Keratinocyte (primary cell): ENCODE measurements around the gene HK1.

Experiments used
- EZH2 ChIP-seq: IDR thresholded peaks from one replicate; pipeline ENCODE4 v1.6.1; 2012; ENCODE audit warnings: inconsistent platforms, mild to moderate bottlenecking, low read length, moderate library complexity
- TF ChIP-seq, protein P1 (sequence below), 3 experiments: IDR thresholded peaks in 1 of 3; conservative IDR thresholded peaks in 1 of 3; optimal IDR thresholded peaks in 1 of 3; 2 replicates in 2 of 3; 3 replicates in 1 of 3; pipeline versions ENCODE3 to v1.5.1; 2011; ENCODE audit warnings: low read length in 3 of 3, mild to moderate bottlenecking in 3 of 3, moderate library complexity in 2 of 3, control low read depth in 1 of 3, inconsistent platforms in 1 of 3; ENCODE audit not compliant: insufficient read depth in 2 of 3; ENCODE audit errors: extremely low read depth in 1 of 3

DNA sequence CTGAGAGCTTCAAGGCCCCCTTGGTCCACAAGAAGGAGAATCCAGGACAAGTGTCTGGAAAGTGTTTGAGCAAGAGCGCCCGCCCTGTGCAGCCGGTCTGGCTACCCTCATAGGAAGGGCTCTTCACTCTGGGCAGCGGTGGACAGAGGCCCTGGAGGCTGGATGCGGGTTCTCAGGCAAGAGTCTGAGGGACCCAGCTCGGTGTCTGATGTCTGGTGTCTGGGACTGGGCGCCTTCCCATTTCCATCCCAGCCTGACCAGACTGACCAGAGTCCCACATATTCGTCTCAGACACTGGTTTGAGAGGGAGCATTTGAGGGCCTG is 59.8 kb downstream of the HK1 start:
- TF ChIP-seq, protein P1, sequence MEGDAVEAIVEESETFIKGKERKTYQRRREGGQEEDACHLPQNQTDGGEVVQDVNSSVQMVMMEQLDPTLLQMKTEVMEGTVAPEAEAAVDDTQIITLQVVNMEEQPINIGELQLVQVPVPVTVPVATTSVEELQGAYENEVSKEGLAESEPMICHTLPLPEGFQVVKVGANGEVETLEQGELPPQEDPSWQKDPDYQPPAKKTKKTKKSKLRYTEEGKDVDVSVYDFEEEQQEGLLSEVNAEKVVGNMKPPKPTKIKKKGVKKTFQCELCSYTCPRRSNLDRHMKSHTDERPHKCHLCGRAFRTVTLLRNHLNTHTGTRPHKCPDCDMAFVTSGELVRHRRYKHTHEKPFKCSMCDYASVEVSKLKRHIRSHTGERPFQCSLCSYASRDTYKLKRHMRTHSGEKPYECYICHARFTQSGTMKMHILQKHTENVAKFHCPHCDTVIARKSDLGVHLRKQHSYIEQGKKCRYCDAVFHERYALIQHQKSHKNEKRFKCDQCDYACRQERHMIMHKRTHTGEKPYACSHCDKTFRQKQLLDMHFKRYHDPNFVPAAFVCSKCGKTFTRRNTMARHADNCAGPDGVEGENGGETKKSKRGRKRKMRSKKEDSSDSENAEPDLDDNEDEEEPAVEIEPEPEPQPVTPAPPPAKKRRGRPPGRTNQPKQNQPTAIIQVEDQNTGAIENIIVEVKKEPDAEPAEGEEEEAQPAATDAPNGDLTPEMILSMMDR (optimal IDR thresholded peaks at IDR 0.05 in 1 of 3, IDR thresholded peaks at IDR 0.05 in 1 of 3, conservative IDR thresholded peaks at IDR 0.05 in 1 of 3; ENCODE audit: extremely low read depth in 1 of 3, insufficient read depth in 2 of 3, low read length in 3 of 3) = no peak
- no peak for TF ChIP-seq EZH2
